Renal pelvis (tissue), 4 donors: Measurements from ENCODE around the gene BATF3. TPM values are rescaled to one million over a fixed set of nuclear protein-coding genes. Genes with fewer than 3 reads are reported as not detected.

Experiments
- DNase-seq: peaks from one replicate; pipeline ENCODE4 v3.0.0-alpha.2; 2013
- polyA plus RNA-seq, 3 donors: library from polyadenylated mRNA; unstranded; fragments of 120-200 nt; gene quantifications; one replicate each; pipeline ENCODE4 v1.2.1, GENCODE V29; 2013; ENCODE audit not compliant: insufficient read length in 3 of 3

BATF3 gene
- polyA plus RNA-seq, 3 donors, result 1.1 to 1.9 (median 1.6) TPM

GRCh38 chr1:212638492-212639151 lies 61.0 kb downstream of the BATF3 start:
- DNase-seq, result no peak

GRCh38 chr1:212637902-212638301 lies 61.7 kb downstream of the BATF3 start:
- no peak for DNase-seq

Other genes with a start within 250 kb of the BATF3 start
- gene ATF3, start 91.1 kb downstream of the BATF3 start, polyA plus RNA-seq, result 10 to 100 TPM; 10.1 to 11.8 (median 10.6) TPM
- 10 to 100 TPM; 39.7 to 44.1 (median 42.3) TPM for gene NSL1, start 91.9 kb upstream of the BATF3 start, polyA plus RNA-seq
- gene TATDN3, start 92.1 kb upstream of the BATF3 start, polyA plus RNA-seq, result 10 to 100 TPM; 15.5 to 23.2 (median 22.5) TPM
- under 1 TPM in 2 of 3 donors, not detected in 1; 0.28 to 0.93 TPM for gene SPATA45, start 147.8 kb upstream of the BATF3 start, polyA plus RNA-seq
- 10 to 100 TPM; 15.1 to 32.3 (median 28.2) TPM for gene FLVCR1, start 158.4 kb upstream of the BATF3 start, polyA plus RNA-seq